Rectal smooth muscle tissue (tissue), 1 donor: ENCODE results near the gene TRNAU1AP.
A peak's percentile ranks its signal among the peaks of the same experiment; 100 is the strongest.
"Not testable (repeated sequence)": the region's sequence is repeated elsewhere in the genome, so short reads cannot be mapped to it uniquely, and the experiment has no call there.

Source experiments
- H3K27ac ChIP-seq: one replicate; pipeline ENCODE4 v1.7.0; 2013; ENCODE audit warnings: low read depth, low read length, inconsistent platforms
- H3K27me3 ChIP-seq: one replicate; pipeline ENCODE4 v1.7.0; 2013; ENCODE audit warnings: low read length; ENCODE audit not compliant: control insufficient read depth, insufficient read depth
- H3K36me3 ChIP-seq: one replicate; pipeline ENCODE4 v1.7.0; 2013; ENCODE audit warnings: low read length; ENCODE audit not compliant: control insufficient read depth, insufficient read depth
- H3K4me1 ChIP-seq: one replicate; pipeline ENCODE4 v1.7.0; 2013; ENCODE audit warnings: low read length; ENCODE audit not compliant: control insufficient read depth, insufficient read depth
- H3K4me3 ChIP-seq: one replicate; pipeline ENCODE4 v1.7.0; 2013; ENCODE audit warnings: low read length
- H3K9ac ChIP-seq: one replicate; pipeline ENCODE4 v1.7.0; 2013; ENCODE audit warnings: low read length

The TRNAU1AP gene

DNA sequence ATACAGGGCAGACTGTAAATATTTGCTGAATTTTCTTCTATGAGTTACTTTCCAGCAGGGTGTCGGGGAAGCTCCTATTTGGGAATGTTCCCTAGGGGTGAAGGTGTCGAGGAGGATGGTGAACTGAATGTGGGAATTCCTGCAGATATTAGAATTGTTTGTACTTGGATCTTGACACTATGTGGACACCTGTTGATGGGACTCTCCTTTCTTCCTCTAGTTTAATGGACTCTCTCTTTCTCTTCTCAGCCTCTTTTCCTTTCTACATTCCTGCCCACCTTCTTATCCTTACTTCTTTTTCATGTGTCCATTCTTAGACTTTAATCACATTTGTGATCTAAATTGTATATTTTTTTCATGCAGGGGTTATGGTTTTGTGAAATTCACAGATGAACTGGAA is 14.0 kb downstream of the TRNAU1AP start:
- H3K27me3 ChIP-seq, result no peaks in the 10 kb centered on the region
- no peak overlapping the region for H3K4me3 ChIP-seq
- no peak overlapping the region for H3K9ac ChIP-seq
- no peak overlapping the region for H3K27ac ChIP-seq
- no peaks in the 10 kb centered on the region for H3K4me1 ChIP-seq
- H3K36me3 ChIP-seq, result peaks cover 23% of the 10 kb centered on the region

DNA sequence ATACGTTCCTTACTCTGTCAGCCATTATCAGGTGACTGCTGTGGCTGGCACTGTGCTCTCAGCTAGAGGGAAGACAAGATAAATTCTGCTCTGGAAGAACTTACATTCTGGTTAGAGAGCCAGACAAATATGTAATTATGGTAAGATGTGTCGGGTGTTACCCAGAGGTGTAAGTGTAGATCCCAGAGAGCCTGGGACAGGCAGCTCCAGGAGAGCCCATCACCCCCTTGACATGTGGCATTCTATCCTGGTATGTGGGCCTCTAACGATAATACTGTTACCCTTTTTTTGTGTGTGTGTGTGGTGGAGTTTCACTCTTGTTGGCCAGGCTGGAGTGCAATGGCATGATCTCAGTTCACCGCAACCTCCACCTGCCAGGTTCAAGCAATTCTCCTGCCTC is 19.0 kb downstream of the TRNAU1AP start:
- Histone ChIP-seq H3K36me3 (peaks cover 21% of the 10 kb centered on the region), H3K9ac (no peak overlapping the region), H3K27me3 (no peaks in the 10 kb centered on the region), H3K4me3 (no peak overlapping the region), H3K27ac (no peak overlapping the region), H3K4me1 (no peaks in the 10 kb centered on the region)

DNA sequence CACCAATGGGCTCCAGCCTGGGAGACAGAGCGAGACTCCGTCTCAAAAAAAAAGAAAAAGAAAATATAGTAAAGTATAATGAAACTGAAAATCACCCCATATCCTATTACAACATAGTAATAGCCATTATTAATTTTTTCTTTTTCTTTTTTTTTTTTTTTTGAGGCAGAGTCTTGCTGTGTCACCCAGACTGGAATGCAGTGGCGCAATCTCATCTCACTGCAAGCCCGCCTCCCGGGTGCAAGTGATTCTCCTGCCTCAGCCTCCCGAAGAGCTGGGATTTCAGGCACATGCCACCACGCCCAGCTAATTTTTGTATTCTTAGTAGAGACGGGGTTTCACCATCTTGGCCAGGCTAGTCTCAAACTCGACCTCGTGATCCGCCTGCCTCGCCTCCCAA is 20.0 kb downstream of the TRNAU1AP start:
- H3K36me3 ChIP-seq, result peaks cover 28% of the 10 kb centered on the region
- not testable (repeated sequence) for H3K27me3 ChIP-seq, H3K4me1 ChIP-seq, H3K4me3 ChIP-seq, H3K9ac ChIP-seq, H3K27ac ChIP-seq

DNA sequence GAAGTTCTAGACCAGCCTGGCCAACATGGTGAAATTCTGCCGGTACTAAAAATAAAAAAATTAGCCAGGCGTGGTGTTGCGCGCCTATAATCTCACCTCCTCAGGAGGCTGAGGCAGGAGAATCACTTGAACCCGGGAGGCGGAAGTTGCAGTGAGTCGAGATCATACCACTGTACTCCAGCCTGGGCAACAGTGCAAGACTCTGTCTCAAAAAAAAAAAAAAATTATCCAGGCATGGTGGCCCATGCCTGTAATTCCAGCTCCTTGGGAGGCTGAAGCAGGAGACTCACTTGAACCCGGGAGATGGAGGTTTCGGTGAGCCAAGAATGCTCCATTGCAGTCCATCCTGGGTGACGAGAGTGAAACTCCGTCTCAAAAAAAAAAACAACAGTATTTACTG is 20.7 kb downstream of the TRNAU1AP start:
- no peaks in the 10 kb centered on the region for H3K27me3 ChIP-seq
- peaks cover 30% of the 10 kb centered on the region for H3K36me3 ChIP-seq
- H3K4me3 ChIP-seq, result no peak overlapping the region
- H3K9ac ChIP-seq, result no peak overlapping the region
- no peaks in the 10 kb centered on the region for H3K4me1 ChIP-seq
- H3K27ac ChIP-seq, result no peak overlapping the region

DNA sequence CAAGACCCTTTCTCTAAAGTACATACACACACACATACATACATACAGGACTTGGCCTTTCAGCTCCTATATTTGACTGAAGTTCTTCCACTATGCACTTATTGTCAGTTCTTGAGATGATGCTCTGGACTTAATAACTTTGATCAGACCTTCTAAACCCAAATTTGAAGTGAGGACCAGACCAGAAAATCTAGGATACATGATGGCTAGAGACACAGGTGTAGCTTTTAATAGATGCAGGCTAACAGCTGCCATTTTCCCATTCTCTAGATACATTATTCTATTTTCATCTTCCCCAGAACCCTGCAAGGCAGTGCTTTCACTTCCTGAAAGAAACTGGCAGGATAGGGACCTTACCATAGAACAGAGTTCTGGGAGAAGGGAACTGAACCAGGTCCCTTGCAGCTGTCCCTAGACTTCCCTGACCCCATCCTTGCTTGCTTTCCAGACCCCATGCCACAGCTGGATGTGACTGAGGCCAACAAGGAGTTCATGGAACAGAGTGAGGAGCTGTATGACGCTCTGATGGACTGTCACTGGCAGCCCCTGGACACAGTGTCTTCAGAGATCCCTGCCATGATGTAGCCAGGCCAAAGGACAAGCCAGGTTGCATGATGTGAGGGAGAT is 24.3 kb downstream of the TRNAU1AP start:
- Histone ChIP-seq H3K27ac (no peak overlapping the region), H3K4me1 (peaks cover 9% of the 10 kb centered on the region), H3K9ac (no peak overlapping the region), H3K4me3 (no peak overlapping the region), H3K27me3 (no peaks in the 10 kb centered on the region), H3K36me3 (peaks cover 30% of the 10 kb centered on the region)

DNA sequence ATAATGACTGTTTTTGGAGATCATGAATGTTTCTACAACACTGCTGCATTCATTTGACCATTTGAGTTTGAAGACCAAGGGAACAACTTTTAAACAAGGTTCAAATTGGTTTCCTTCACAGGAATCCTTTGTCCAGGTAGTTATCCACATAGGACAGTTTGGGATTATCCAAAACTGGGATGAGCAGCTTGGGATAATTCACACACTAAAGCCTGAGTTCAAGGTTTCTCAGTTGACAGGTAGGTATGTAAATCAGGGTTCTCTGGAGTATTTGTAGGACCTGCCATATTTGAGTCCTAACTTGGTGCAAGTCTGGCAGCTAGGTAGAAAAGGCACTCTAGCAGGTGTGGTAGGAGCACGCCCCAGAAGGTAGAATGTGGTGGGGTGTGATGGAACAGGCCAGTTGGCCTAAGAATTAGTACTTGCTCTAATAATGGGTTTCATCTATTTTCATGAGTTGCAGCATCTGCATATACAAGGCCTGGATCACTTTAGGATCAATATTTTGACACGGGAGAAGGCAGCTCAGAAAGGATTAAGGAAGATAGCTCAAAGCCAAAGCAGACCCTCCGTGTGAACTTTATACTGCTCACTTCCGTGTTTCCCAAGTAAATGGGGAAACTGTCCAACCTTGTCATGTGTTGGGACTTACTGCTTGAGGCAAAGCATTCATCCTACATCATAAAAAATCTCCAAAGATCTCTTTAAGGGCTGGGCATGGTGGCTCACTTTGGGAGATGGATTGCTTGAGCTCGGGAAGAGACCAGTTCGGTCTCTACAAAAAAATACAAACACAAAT is 25.1 kb downstream of the TRNAU1AP start:
- Histone ChIP-seq H3K27me3 (no peaks in the 10 kb centered on the region), H3K4me1 (peaks cover 9% of the 10 kb centered on the region), H3K4me3 (no peak overlapping the region), H3K9ac (no peak overlapping the region), H3K36me3 (peaks cover 30% of the 10 kb centered on the region), H3K27ac (no peak overlapping the region)

DNA sequence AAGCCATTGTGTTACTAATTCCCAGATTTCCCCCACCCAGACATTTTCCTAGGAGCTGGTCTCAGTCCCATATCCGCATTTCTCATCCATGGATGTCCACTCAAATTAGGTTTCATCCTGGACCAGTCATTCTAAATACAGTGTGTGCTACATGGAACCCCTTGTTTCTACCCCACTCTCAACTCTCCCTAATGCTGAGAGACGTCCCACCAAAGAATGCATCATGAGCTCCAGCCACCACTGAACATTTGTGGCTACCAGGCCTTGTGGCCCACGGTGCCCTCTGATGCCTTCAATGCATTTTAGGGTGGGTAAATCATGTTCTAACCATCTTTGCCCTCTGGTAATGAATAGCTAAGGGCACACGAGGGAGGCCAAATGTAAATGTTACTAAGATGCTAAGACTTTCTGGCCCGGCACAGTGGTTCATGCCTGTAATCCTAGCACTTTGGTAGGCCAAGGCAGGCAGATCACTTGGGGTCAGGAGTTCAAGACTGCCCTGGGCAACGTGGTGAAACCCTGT is 25.9 kb downstream of the TRNAU1AP start:
- Histone ChIP-seq H3K4me1 (peaks cover 9% of the 10 kb centered on the region), H3K9ac (no peak overlapping the region), H3K4me3 (no peak overlapping the region), H3K36me3 (peaks cover 30% of the 10 kb centered on the region), H3K27me3 (no peaks in the 10 kb centered on the region), H3K27ac (no peak overlapping the region)

DNA sequence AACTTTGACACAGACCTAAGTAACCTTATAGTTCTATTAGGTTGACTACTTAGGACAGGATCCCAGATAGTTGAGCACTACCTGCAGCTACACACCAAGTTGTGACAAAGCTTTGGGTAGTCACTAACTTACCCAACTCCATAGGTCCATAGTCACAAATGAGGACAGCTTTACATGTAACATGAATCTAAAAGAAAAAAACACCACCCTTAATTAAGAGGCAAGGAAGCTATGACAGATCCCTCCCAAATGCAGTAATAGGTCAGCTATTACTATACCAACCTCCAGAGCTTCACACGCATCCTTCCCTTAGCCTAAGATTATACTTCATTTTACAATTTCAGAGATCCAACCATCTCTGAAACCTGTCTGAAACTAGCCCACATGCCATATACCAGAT is 26.5 kb downstream of the TRNAU1AP start:
- Histone ChIP-seq H3K27ac (no peak overlapping the region), H3K9ac (no peak overlapping the region), H3K4me1 (peaks cover 9% of the 10 kb centered on the region), H3K4me3 (peak overlapping the region; percentile 88), H3K27me3 (no peaks in the 10 kb centered on the region), H3K36me3 (peaks cover 30% of the 10 kb centered on the region)

DNA sequence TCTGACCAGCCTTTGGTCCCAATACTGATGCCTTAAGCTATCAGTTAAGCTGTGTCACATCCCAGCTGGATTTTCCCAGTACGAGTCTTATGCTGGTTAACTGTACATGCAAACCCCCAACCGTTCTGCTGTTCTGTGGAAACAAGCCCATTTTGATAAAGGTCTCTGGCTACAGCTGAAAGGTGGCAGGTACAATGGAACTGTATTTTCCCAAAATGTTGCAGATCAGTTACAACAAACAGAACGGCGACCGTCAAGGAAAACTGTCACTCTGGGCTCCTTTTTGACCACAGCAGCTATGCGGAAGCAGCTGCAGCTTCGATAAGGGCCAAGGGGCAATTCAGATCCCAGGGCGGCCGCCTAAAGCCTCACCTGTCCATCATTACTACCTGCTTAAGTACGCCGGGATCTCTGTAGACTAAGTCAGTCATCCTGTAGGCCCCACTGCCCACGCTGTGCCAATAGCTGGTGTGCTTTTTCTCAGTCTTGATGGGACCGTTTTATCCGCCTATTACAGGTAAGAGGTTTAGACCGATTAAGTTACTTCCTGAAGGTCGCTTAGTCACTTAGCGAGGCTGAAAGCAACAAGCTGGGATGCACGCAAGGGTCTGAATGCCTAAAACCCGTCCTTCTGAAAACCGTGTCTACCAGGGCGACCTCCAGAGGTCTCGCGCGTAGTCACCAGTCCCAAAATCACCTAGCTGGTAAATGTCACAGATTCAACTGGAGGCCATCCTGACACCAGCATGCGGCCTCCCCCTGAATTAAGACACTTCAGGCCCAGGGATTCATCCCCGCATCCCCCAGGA is 28.0 kb downstream of the TRNAU1AP start:
- Histone ChIP-seq H3K27ac (peak overlapping the region; percentile 89), H3K36me3 (peaks cover 28% of the 10 kb centered on the region), H3K4me1 (peaks cover 9% of the 10 kb centered on the region), H3K27me3 (no peaks in the 10 kb centered on the region), H3K9ac (peak overlapping the region; percentile 50), H3K4me3 (peak overlapping the region; percentile 88)

DNA sequence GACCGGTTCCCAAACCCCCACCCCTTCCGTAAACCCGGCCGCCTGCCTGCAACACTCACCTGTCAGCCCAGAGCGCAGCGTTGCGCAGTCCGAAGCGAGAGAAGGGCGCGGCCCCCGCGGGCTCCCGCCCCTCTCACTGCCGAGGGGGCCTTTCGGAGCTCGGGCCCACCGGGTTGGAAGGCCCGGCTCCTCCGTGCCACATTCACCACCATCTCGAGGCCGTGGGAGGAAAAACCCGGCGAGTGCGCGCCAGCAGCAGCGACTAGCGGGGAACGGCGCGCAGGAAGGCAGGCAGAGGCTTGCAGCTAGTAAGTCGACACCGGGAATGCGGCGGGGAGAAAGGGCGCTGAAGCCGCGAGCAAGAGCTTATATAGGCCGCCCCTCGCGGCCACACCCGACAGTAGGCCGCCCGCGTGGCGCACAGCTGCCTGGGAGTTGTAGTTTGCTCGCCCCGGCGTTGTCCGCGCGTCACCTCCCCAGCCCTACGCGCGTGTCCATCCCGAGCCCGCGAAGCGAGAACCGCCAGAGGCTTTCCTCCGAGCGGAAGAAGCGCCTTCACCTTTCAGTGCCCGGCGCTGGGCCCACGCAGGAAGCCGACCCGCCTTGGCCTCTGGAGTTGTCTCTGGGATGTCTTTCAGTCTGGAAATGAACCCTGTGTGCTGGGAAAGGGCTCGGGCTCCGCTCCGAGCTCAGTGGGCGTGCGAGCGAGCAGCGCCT is 28.8 kb downstream of the TRNAU1AP start:
- H3K36me3 ChIP-seq, result peaks cover 26% of the 10 kb centered on the region
- H3K27me3 ChIP-seq, result no peaks in the 10 kb centered on the region
- H3K9ac ChIP-seq, result peak overlapping the region; percentile 50
- H3K4me1 ChIP-seq, result peaks cover 9% of the 10 kb centered on the region
- H3K27ac ChIP-seq, result peak overlapping the region; percentile 89
- H3K4me3 ChIP-seq, result peak overlapping the region; percentile 88

DNA sequence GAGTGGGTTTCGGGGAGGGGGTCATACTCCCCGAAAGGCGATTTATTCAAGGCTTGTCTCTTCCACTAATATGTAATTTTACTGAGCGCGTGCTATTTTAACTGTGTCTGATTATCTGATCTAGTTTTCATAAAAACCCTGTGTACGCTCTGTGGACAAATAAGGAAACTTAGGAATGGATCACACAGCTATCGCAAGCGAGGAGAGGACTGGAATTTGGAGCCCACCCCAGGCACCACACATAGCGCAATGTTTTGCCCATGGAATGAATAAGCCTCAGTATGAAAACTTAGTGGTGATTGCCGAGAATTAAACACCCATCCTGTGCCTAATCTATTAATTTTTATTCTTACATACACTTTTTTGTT is 29.3 kb downstream of the TRNAU1AP start:
- peaks cover 9% of the 10 kb centered on the region for H3K4me1 ChIP-seq
- H3K4me3 ChIP-seq, result peak overlapping the region; percentile 88
- H3K27me3 ChIP-seq, result no peaks in the 10 kb centered on the region
- H3K9ac ChIP-seq, result peak overlapping the region; percentile 50
- peaks cover 23% of the 10 kb centered on the region for H3K36me3 ChIP-seq
- H3K27ac ChIP-seq, result peak overlapping the region; percentile 89
